ENCODE data around the gene HMGCL.

- TF ChIP-seq, protein P1, sequence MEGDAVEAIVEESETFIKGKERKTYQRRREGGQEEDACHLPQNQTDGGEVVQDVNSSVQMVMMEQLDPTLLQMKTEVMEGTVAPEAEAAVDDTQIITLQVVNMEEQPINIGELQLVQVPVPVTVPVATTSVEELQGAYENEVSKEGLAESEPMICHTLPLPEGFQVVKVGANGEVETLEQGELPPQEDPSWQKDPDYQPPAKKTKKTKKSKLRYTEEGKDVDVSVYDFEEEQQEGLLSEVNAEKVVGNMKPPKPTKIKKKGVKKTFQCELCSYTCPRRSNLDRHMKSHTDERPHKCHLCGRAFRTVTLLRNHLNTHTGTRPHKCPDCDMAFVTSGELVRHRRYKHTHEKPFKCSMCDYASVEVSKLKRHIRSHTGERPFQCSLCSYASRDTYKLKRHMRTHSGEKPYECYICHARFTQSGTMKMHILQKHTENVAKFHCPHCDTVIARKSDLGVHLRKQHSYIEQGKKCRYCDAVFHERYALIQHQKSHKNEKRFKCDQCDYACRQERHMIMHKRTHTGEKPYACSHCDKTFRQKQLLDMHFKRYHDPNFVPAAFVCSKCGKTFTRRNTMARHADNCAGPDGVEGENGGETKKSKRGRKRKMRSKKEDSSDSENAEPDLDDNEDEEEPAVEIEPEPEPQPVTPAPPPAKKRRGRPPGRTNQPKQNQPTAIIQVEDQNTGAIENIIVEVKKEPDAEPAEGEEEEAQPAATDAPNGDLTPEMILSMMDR (IDR thresholded peaks at IDR 0.05): no peak
- TF ChIP-seq EP300 (IDR thresholded peaks at IDR 0.05) (no peak), POLR2AphosphoS5 (IDR thresholded peaks at IDR 0.05) (no peak)
Measured at GRCh38 chr1:23843644-23844043, 18.4 kb upstream of the HMGCL start.
